H1 (cell line): Measurements from ENCODE around the gene SPTBN5. TPM values are rescaled to one million over a fixed set of nuclear protein-coding genes. Genes with fewer than 3 reads are reported as not detected.

ENCODE experiments used
- CEBPB ChIP-seq: IDR thresholded peaks from 2 replicates; pipeline ENCODE4 v1.6.1; 2012; ENCODE audit warnings: low read depth, low read length
- HDAC6 ChIP-seq: IDR thresholded peaks from one replicate; pipeline ENCODE4 v1.7.1; 2012; ENCODE audit warnings: low read depth, mild to moderate bottlenecking, inconsistent platforms, low read length, moderate library complexity
- RFX5 ChIP-seq: IDR thresholded peaks from 2 replicates; pipeline ENCODE4 v1.6.1; 2011; ENCODE audit warnings: low read depth, low read length, improper control_type of control experiment, borderline replicate concordance
- YY1 ChIP-seq: IDR thresholded peaks from 2 replicates; pipeline ENCODE4 v1.6.1; 2011; ENCODE audit warnings: low read depth, mild to moderate bottlenecking, low read length
- polyA plus RNA-seq, 7 experiments: library from polyadenylated mRNA; depleted of rRNA in 3 of 7; stranded (reverse) in 5 of 7; unstranded in 2 of 7; fragments of >200 nt in 5 of 7; fragments of 200-250 nt in 2 of 7; gene quantifications; 1 replicate in 5 of 7; 2 replicates in 1 of 7; 4 replicates in 1 of 7; pipeline versions ENCODE4 v1.2.1 to v1.2.3, GENCODE V29; 2011 to 2013; ENCODE audit warnings: missing spikeins in 2 of 7, mixed read lengths in 2 of 7
- total RNA-seq: library from RNA; stranded (reverse); fragmentation: NEBNext Ultra II Directional; extraction: Animal tissue kit (Norgen Biotek cat#: 25700); gene quantifications from 2 replicates; pipeline ENCODE4 v1.2.1, GENCODE V29; 2021

SPTBN5 gene
- total and polyA plus RNA-seq, 2 of the 8 experiments (the other 6 are each of a cell fraction or from before 2014, with no cell fraction given) = 0.32 to 0.84 TPM

DNA sequence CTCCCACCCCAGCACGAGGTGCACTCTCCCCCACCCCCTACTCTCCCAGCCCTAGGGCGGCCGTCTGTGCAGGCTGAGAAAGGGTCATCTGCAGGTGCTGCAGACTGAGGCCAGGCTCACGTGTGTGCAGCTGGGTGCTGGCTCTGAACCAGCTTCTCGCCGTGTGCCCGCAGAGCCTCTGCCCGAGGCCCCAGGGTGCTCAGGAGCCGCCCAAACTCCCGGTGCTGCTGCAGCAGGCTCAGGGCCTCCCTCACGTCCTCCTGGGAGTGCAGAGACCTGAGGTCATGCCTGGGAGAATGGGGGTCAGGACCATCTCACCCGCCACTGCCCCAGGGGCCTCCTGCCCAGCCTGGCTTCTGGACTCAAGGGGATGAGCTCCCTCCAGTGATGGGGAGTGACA is 17.2 kb downstream of the SPTBN5 start (continued):
- TF ChIP-seq HDAC6 = no peak
- TF ChIP-seq YY1 = no peak
- no peak for TF ChIP-seq RFX5
- TF ChIP-seq CEBPB = no peak
- TF ChIP-seq, all 59 proteins: peak for 0
